COLO668 (cell line): ENCODE data around the gene DOCK8.

Source experiments
- DNase-seq: peaks from one replicate; lab custom pipeline; 2025; ENCODE audit not compliant: unreplicated experiment; lab: John Stamatoyannopoulos, UW

The DOCK8 gene

GRCh38 chr9:488448-488847 is 273.8 kb downstream of the DOCK8 start:
- no peak for DNase-seq

GRCh38 chr9:489198-490197 is 274.8 kb downstream of the DOCK8 start:
- DNase-seq = no peak

DNA sequence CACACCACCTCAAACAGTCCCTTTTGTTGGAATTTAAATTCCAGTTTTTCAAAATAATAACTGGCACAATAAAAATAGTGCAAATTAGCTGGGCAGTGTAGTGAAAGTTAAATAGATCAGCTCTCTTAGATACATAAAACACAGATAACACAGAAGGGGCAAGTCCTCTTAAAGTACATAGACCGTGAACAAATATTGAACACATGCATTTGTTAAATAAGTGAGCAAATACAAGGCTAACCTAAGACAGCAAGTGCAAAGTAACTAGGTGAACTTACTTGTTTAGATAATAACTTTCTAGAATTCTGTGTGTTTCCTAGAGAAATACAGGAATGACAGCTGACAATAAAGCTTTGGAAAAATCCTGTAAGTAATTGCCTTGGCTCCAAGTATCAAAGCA is 280.1 kb downstream of the DOCK8 start:
- DNase-seq = no peak

DNA sequence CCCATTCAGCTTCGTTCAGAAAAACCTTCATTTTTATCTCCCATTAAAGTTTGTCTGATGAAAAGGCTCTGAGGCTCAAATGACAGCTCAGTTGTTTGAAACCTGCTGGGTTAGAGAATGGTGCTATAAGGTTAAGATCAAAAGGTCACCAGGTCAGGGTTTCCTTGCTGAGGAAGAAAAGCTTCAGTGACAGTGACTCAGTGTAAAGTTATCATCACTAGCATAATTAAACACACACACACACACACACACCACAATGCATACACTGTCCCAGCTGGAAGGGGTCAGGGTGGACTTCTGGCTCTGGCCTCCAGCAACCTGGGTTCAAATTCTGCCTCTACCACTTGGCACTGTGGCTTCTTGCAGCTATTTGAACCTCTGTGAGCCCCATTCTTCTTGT is 281.1 kb downstream of the DOCK8 start:
- DNase-seq = no peak

- DNase-seq = no peak
Observed at GRCh38 chr9:503326-503725, 288.7 kb downstream of the DOCK8 start.

- peak; percentile 93 for DNase-seq
Observed at GRCh38 chr9:503881-504852, 289.5 kb downstream of the DOCK8 start, which contains the start of gene KANK1. TSS of gene KANK1 (plus strand) at chr9:504695.

DNA sequence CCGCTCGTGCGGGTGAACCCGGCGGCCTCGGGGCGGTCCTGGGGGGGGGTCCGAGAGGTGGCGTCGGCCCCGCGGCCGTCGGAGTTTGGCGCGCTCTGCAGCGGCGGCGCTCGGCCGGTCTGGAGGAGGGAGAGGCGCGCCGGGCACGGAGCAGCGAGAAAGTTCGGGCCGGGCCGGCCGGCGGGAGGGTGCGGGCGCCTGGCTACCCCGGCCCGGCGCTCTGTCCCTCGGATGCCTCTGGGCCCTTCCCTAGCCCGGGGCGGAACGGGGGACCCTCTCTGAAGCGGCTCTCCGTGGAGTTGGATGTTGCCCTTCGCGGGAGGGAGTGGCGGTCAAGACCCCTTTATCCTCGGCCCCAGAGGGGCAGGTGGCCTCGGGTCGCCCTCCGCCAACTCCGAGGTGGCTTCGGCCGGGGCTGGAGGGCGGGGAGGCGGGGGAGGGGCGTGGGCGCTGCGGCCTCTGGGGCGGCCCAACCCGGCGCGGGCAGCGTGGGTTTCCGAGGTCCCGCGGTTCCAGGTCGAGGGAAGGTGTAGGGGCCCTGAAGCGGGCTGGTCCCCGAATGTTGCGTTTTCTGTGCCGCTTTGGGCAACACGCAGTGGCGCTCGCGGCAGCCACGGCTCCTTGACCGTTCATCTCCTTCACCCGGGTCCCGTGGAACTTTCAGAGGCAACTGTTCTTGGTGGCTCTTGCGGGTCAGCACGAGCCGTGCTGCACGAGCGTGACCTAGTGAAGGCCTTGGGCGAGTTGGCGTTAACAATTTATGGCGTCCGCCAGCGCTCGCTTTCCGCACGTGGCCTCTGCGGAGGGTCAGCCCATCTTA is 290.5 kb downstream of the DOCK8 start:
- peak; percentile 54 for DNase-seq

- DNase-seq = no peak
Observed at GRCh38 chr9:505741-506059, 291.0 kb downstream of the DOCK8 start.

DNA sequence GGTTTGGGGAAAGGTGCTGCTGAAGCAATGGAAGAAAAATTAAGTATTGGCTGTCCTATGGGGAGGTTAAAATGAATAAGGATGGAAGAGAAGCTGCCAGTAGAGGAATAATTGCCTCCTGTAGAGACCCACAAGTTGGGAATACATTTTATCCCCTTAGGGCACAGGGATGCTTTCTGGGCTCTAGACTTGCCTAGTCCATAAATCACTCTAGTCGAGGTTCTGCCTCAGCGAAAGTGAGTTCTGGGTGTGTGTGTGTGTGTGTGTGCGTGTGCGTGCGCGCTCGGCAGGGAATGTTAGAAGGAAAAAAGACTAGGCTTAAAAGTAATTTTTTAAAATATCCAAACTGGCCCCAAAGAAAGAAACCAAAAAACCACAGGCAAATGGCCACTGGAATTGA is 291.6 kb downstream of the DOCK8 start:
- DNase-seq = no peak

DNA sequence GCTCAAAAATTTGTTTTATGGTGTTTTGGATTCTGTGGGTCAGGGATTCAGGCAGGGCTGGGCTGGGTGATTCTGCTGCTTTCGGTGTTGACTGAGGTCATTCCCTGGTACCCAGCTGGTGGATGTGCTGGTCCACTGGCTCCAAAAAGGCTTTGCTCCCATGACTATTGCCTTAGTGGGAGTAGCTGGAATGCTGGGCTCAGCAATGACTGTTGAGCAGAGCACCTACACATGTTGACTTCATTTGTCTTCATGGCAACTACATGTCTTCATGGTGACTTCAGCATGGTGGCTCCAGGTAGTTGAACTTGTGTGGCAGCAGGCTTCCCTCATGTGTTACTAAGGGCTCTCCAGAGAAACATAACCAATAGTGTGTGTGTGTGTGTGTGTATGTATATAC is 297.2 kb downstream of the DOCK8 start:
- no peak for DNase-seq

DNA sequence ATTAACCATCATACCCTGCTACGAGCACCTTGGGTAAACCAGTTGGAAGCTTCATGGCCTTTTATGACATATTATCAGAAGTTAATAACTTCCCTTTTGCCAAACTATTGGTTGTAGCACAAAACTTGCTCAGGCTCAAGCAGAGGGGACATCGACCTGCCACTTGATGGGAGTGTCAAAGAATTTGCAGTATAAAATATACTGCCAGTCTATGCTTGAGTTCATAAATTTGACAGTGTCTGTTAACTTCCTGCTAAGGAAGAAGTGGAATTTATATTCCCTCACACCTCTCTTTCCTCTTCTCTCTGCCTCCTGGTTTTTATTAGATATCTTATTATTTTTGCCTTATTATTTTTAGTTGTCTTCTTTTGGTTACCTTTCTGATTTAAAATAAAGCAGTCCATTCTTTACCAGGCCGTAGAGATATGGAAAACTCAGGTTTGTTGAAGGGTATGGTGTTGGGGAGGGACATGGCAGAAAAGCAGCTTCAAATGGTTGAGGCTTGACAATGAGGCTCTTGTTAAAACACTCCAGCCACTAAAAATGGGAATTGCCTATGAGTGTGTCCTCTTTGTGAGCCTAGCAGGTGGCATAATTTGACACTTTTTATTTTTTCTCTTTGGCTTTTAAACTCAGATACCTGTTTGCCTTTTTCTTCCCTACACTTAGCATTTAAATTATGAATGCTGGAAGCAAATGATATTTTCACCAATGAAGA is 298.0 kb downstream of the DOCK8 start:
- DNase-seq = no peak
